ENCODE data around the gene ACSL4.

ACSL4 gene

GRCh38 chrX:109614951-109615350, 118.1 kb downstream of the ACSL4 start:
- Histone ChIP-seq H4K20me1 (ENCODE audit: control insufficient read depth, insufficient read depth, low read depth, low read length) (no peaks in the 10 kb centered on the region), H3K4me1 (ENCODE audit: control insufficient read depth, low read length) (no peaks in the 10 kb centered on the region), H3K9me2 (replicated peaks; ENCODE audit: control insufficient read depth, low read length) (no peaks in the 10 kb centered on the region), H3K4me3 (ENCODE audit: low read length) (no peak overlapping the region), H3K36me3 (ENCODE audit: control insufficient read depth, low read length) (no peaks in the 10 kb centered on the region), H3K27me3 (ENCODE audit: control insufficient read depth, low read length) (no peaks in the 10 kb centered on the region), H3K4me2 (ENCODE audit: low read length) (no peak overlapping the region), H3K27ac (ENCODE audit: low read depth, low read length) (no peak overlapping the region), H3K9me3 (ENCODE audit: control insufficient read depth, insufficient read depth, low read length) (no peaks in the 10 kb centered on the region), H3F3A (ENCODE audit: control insufficient read depth, insufficient read depth) (no peaks in the 10 kb centered on the region), H3K79me2 (ENCODE audit: control insufficient read depth, low read length) (no peaks in the 10 kb centered on the region)
- TF ChIP-seq CTCF (IDR thresholded peaks at IDR 0.05; ENCODE audit: low read depth, low read length, poor library complexity, severe bottlenecking) (no peak), EZH2phosphoT487 (IDR thresholded peaks at IDR 0.05; ENCODE audit: borderline replicate concordance, low read length) (no peak)

GRCh38 chrX:109601486-109601885, 131.6 kb downstream of the ACSL4 start:
- H3K27ac ChIP-seq (ENCODE audit: low read depth, low read length) = no peak overlapping the region
- no peaks in the 10 kb centered on the region for H3K27me3 ChIP-seq (ENCODE audit: control insufficient read depth, low read length)
- H4K20me1 ChIP-seq (ENCODE audit: control insufficient read depth, insufficient read depth, low read depth, low read length) = no peaks in the 10 kb centered on the region
- no peak for TF ChIP-seq EZH2phosphoT487 (IDR thresholded peaks at IDR 0.05; ENCODE audit: borderline replicate concordance, low read length)
- TF ChIP-seq CTCF (IDR thresholded peaks at IDR 0.05; ENCODE audit: low read depth, low read length, poor library complexity, severe bottlenecking) = no peak
- H3K9me2 ChIP-seq (replicated peaks; ENCODE audit: control insufficient read depth, low read length) = no peaks in the 10 kb centered on the region
- no peak overlapping the region for H3K4me2 ChIP-seq (ENCODE audit: low read length)
- no peaks in the 10 kb centered on the region for H3K79me2 ChIP-seq (ENCODE audit: control insufficient read depth, low read length)
- no peaks in the 10 kb centered on the region for H3F3A ChIP-seq (ENCODE audit: control insufficient read depth, insufficient read depth)
- H3K4me1 ChIP-seq (ENCODE audit: control insufficient read depth, low read length) = no peaks in the 10 kb centered on the region
- no peak overlapping the region for H3K4me3 ChIP-seq (ENCODE audit: low read length)
- no peaks in the 10 kb centered on the region for H3K36me3 ChIP-seq (ENCODE audit: control insufficient read depth, low read length)
- no peaks in the 10 kb centered on the region for H3K9me3 ChIP-seq (ENCODE audit: control insufficient read depth, insufficient read depth, low read length)

GRCh38 chrX:109600237-109600651, 132.8 kb downstream of the ACSL4 start:
- H3K4me1 ChIP-seq (ENCODE audit: control insufficient read depth, low read length) = no peaks in the 10 kb centered on the region
- no peak overlapping the region for H3K27ac ChIP-seq (ENCODE audit: low read depth, low read length)
- H3K9me3 ChIP-seq (ENCODE audit: control insufficient read depth, insufficient read depth, low read length) = no peaks in the 10 kb centered on the region
- no peaks in the 10 kb centered on the region for H4K20me1 ChIP-seq (ENCODE audit: control insufficient read depth, insufficient read depth, low read depth, low read length)
- no peak overlapping the region for H3K4me3 ChIP-seq (ENCODE audit: low read length)
- no peaks in the 10 kb centered on the region for H3K27me3 ChIP-seq (ENCODE audit: control insufficient read depth, low read length)
- H3K9me2 ChIP-seq (replicated peaks; ENCODE audit: control insufficient read depth, low read length) = no peaks in the 10 kb centered on the region
- H3K4me2 ChIP-seq (ENCODE audit: low read length) = no peak overlapping the region
- TF ChIP-seq EZH2phosphoT487 (IDR thresholded peaks at IDR 0.05; ENCODE audit: borderline replicate concordance, low read length) = no peak
- TF ChIP-seq CTCF (IDR thresholded peaks at IDR 0.05; ENCODE audit: low read depth, low read length, poor library complexity, severe bottlenecking) = no peak
- H3F3A ChIP-seq (ENCODE audit: control insufficient read depth, insufficient read depth) = no peaks in the 10 kb centered on the region
- no peaks in the 10 kb centered on the region for H3K36me3 ChIP-seq (ENCODE audit: control insufficient read depth, low read length)
- H3K79me2 ChIP-seq (ENCODE audit: control insufficient read depth, low read length) = no peaks in the 10 kb centered on the region

- Histone ChIP-seq H3K4me3 (ENCODE audit: low read length) (no peak overlapping the region), H3K4me1 (ENCODE audit: control insufficient read depth, low read length) (no peaks in the 10 kb centered on the region), H3K4me2 (ENCODE audit: low read length) (no peak overlapping the region), H3K27ac (ENCODE audit: low read depth, low read length) (no peak overlapping the region), H3K9me2 (replicated peaks; ENCODE audit: control insufficient read depth, low read length) (no peaks in the 10 kb centered on the region), H3K9me3 (ENCODE audit: control insufficient read depth, insufficient read depth, low read length) (no peaks in the 10 kb centered on the region), H3K36me3 (ENCODE audit: control insufficient read depth, low read length) (no peaks in the 10 kb centered on the region), H3K79me2 (ENCODE audit: control insufficient read depth, low read length) (no peaks in the 10 kb centered on the region), H3F3A (ENCODE audit: control insufficient read depth, insufficient read depth) (no peaks in the 10 kb centered on the region), H4K20me1 (ENCODE audit: control insufficient read depth, insufficient read depth, low read depth, low read length) (no peaks in the 10 kb centered on the region), H3K27me3 (ENCODE audit: control insufficient read depth, low read length) (no peaks in the 10 kb centered on the region)
- TF ChIP-seq CTCF (IDR thresholded peaks at IDR 0.05; ENCODE audit: low read depth, low read length, poor library complexity, severe bottlenecking) = no peak
- no peak for TF ChIP-seq EZH2phosphoT487 (IDR thresholded peaks at IDR 0.05; ENCODE audit: borderline replicate concordance, low read length)
Measured at GRCh38 chrX:109596015-109596414, 137.0 kb downstream of the ACSL4 start.

Data from DOHH2 (cell line).